K562 (cell line): Measurements from ENCODE around the gene ST7. TPM values are rescaled to one million over a fixed set of nuclear protein-coding genes. Genes with fewer than 3 reads are reported as not detected.
A peak's percentile ranks its signal among the peaks of the same experiment; 100 is the strongest.

ENCODE experiments used
- CHD1 ChIP-seq: fragments of 200-600 bp; sonication (generic); IDR thresholded peaks from one replicate; pipeline ENCODE4 v1.6.1; 2012; ENCODE audit warnings: mild to moderate bottlenecking, moderate library complexity, low read length, inconsistent platforms
- CREB1 ChIP-seq, 2 experiments: sonication (generic) in 1 of 2; formaldehyde crosslinking in 1 of 2; IDR thresholded peaks; 2 replicates each; pipeline versions ENCODE4 v1.6.1 to v1.8.0; 2012 to 2022; ENCODE audit warnings: inconsistent platforms in 1 of 2, mild to moderate bottlenecking in 1 of 2, missing genetic modification reagents in 1 of 2, moderate library complexity in 1 of 2
- CTBP1 ChIP-seq: fragments of 450-650 bp; IDR thresholded peaks from 2 replicates; pipeline ENCODE4 v1.6.1; 2016; ENCODE audit warnings: borderline replicate concordance
- ERF ChIP-seq: fragments of 450-650 bp; formaldehyde crosslinking; IDR thresholded peaks from 2 replicates; pipeline ENCODE4 v1.4.0; 2020; ENCODE audit warnings: mild to moderate bottlenecking, mixed read lengths
- JUN ChIP-seq, 2 experiments: sonication (generic) in 1 of 2; formaldehyde crosslinking in 1 of 2; IDR thresholded peaks; 2 replicates each; pipeline versions ENCODE4 v1.6.1 to v1.8.0; 2012 to 2022; ENCODE audit warnings: borderline replicate concordance in 2 of 2, mild to moderate bottlenecking in 2 of 2, improper control_type of control experiment in 1 of 2, low read depth in 1 of 2, low read length in 1 of 2, missing genetic modification reagents in 1 of 2
- MAZ ChIP-seq, 2 experiments: fragments of 450-650 bp in 1 of 2; sonication (generic) in 1 of 2; formaldehyde crosslinking; IDR thresholded peaks in 1 of 2; conservative IDR thresholded peaks in 1 of 2; 2 replicates each; pipeline versions ENCODE4 v1.4.0 to v1.5.0; 2020; ENCODE audit warnings: mild to moderate bottlenecking in 1 of 2, missing genetic modification reagents in 1 of 2
- MCM2 ChIP-seq: fragments of 450-650 bp; IDR thresholded peaks from 2 replicates; pipeline ENCODE4 v1.6.1; 2017; ENCODE audit warnings: low read depth, mild to moderate bottlenecking
- PHF20 ChIP-seq: fragments of 450-650 bp; IDR thresholded peaks from 2 replicates; pipeline ENCODE4 v1.6.1; 2018; ENCODE audit not compliant: partially characterized antibody
- POLR2B ChIP-seq: fragments of 450-650 bp; IDR thresholded peaks from 2 replicates; pipeline ENCODE4 v1.6.1; 2018; ENCODE audit warnings: low read depth; ENCODE audit not compliant: partially characterized antibody
- SIN3A ChIP-seq, 2 experiments: fragments of 150-350 bp in 1 of 2; IDR thresholded peaks; 2 replicates each; pipeline ENCODE4 v1.6.1; 2011 to 2016; ENCODE audit warnings: borderline replicate concordance in 2 of 2, low read depth in 2 of 2, low read length in 2 of 2, mild to moderate bottlenecking in 2 of 2, moderate library complexity in 2 of 2; ENCODE audit not compliant: control insufficient read depth in 1 of 2
- SMAD4 ChIP-seq: fragments of 250-450 bp; sonication (Bioruptor Pico); conservative IDR thresholded peaks from 2 replicates; pipeline ENCODE4 v1.8.0; 2021; ENCODE audit warnings: inconsistent platforms, mild to moderate bottlenecking, moderate library complexity
- SUPT5H ChIP-seq: fragments of 450-650 bp; IDR thresholded peaks from 2 replicates; pipeline ENCODE4 v1.6.1; 2016
- YY1 ChIP-seq, 3 experiments: IDR thresholded peaks; 2 replicates each; pipeline ENCODE4 v1.6.1; 2011; ENCODE audit warnings: low read length in 2 of 3, mild to moderate bottlenecking in 2 of 3, moderate library complexity in 2 of 3, borderline replicate concordance in 1 of 3, control low read depth in 1 of 3, low read depth in 1 of 3; ENCODE audit not compliant: insufficient read depth in 3 of 3, insufficient replicate concordance in 2 of 3, control insufficient read depth in 1 of 3, insufficient read length in 1 of 3; ENCODE audit errors: extremely low read depth in 1 of 3
- ZBTB7A ChIP-seq: IDR thresholded peaks from 2 replicates; pipeline ENCODE4 v1.6.1; 2011; ENCODE audit warnings: low read depth, mild to moderate bottlenecking, low read length, moderate library complexity, borderline replicate concordance; ENCODE audit not compliant: control insufficient read depth
- ZNF436 ChIP-seq: fragments of 250-450, 450-650 bp; sonication (Bioruptor Pico); formaldehyde crosslinking; IDR thresholded peaks from 2 replicates; pipeline ENCODE4 v1.7.0; 2020; ENCODE audit warnings: mild to moderate bottlenecking
- polyA plus RNA-seq, 8 experiments: library from polyadenylated mRNA; depleted of rRNA in 4 of 8; stranded (reverse) in 5 of 8; unstranded in 3 of 8; fragments of >200 nt; fragmentation: Nextera tagmentation in 2 of 8; fragmentation: Illumina TruSeq in 1 of 8; extraction: Ambion mirVana in 2 of 8; extraction: Trizol in 1 of 8; gene quantifications; 2 replicates each; pipeline versions ENCODE4 v1.2.1 to v1.2.3, GENCODE V29; 2011 to 2014; ENCODE audit warnings: inconsistent platforms in 1 of 8, missing spikeins in 1 of 8
- total RNA-seq, 7 experiments: library from RNA; depleted of rRNA in 6 of 7; stranded (reverse); fragments of >200 nt in 6 of 7; fragmentation: Illumina TruSeq in 2 of 7; extraction: Trizol in 2 of 7; gene quantifications; 2 replicates each; pipeline versions ENCODE4 v1.2.1 to v1.2.3, GENCODE V29; 2011 to 2021; ENCODE audit warnings: low replicate concordance in 1 of 7
- TF ChIP-seq, protein P1 (sequence below): sonication (generic); formaldehyde crosslinking; IDR thresholded peaks from 2 replicates; pipeline ENCODE4 v1.9.0; 2022; ENCODE audit warnings: mild to moderate bottlenecking, missing genetic modification reagents
- TF ChIP-seq, protein P2 (sequence below): fragments of 450-650 bp; conservative IDR thresholded peaks from 2 replicates; pipeline ENCODE4 v1.6.1; 2016; ENCODE audit warnings: missing genetic modification characterization, low read depth, mild to moderate bottlenecking, missing compliant biosample characterization, moderate library complexity
- TF ChIP-seq, protein P3 (sequence below): fragments of 200-800 bp; sonication (Bioruptor generic); IDR thresholded peaks from 2 replicates; pipeline ENCODE4 v1.6.1; 2017; ENCODE audit warnings: missing genetic modification characterization, missing compliant biosample characterization
- TF ChIP-seq, protein P4 (sequence below): fragments of 450-650 bp; formaldehyde crosslinking; IDR thresholded peaks from 2 replicates; pipeline ENCODE4 v1.4.0; 2022; ENCODE audit warnings: missing genetic modification characterization

The ST7 gene
- total and polyA plus RNA-seq, 9 of the 15 experiments (the other 6 are each of a cell fraction or from before 2014, with no cell fraction given): 23.9 to 56.3 (median 36.9) TPM

DNA sequence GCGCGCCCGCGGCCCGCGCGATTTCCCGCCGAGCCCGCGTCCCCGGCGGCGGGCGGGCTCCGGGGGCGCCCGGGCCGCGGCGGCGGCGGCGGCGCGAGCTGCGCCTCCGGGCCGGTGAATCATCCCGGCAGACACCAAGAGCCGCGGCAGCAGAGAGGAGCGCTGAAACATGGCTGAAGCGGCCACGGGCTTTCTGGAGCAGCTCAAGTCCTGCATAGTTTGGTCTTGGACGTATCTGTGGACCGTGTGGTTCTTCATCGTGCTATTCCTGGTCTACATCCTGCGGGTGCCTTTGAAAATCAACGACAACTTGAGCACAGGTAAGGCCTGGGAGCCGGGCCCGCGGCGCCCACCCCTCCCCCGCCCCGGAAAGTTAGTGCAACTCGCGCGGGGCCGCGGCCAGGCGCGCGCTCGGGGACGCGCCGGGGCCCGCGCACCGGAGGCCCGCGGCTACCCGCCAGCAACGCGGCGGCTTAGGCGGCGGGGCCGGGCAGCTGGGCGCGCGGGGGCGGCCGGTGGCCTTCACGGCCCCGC, at the start of gene ST7 (continued):
- TF ChIP-seq SIN3A (IDR thresholded peaks at IDR 0.05; ENCODE audit: borderline replicate concordance in 2 of 2, control insufficient read depth in 1 of 2, low read depth in 2 of 2, low read length in 2 of 2) (0 out of 4 replicates have a peak, but pooled peaks of 1 of the 2 experiments have one; percentile 79), SMAD4 (peak; percentile 94), MCM2 (no peak), ZNF436 (no peak), CHD1 (peak; percentile 45), ZBTB7A (peak; percentile 57; the same call in 1 of the 2 replicates), ERF (peak; percentile 45; the same call in 1 of the 2 replicates), YY1 (IDR thresholded peaks at IDR 0.05; ENCODE audit: borderline replicate concordance in 1 of 3, control insufficient read depth in 1 of 3, extremely low read depth in 1 of 3, insufficient read depth in 3 of 3, insufficient read length in 1 of 3, insufficient replicate concordance in 2 of 3, low read depth in 1 of 3, low read length in 2 of 3) (peak; percentile 19 to 86 (median 71)), PHF20 (peak; percentile 31), POLR2B (peak; percentile 69), JUN (IDR thresholded peaks at IDR 0.05; ENCODE audit: borderline replicate concordance, low read depth, low read length) (0 out of 2 replicates have a peak, but pooled peaks have one; percentile 29), JUN (CRISPR knock-in tag; IDR thresholded peaks at IDR 0.05; ENCODE audit: borderline replicate concordance) (no peak), CREB1 (IDR thresholded peaks at IDR 0.05) (no peak; the same call in 1 of the 2 replicates), CREB1 (CRISPR knock-in tag; IDR thresholded peaks at IDR 0.05) (no peak), CTBP1 (peak; percentile 37), SUPT5H (peak; percentile 81), MAZ (CRISPR knock-in tag; conservative IDR thresholded peaks at IDR 0.05 in 1 of 2, IDR thresholded peaks at IDR 0.05 in 1 of 2) (peak in 1 of 2 experiments; percentile 41; a peak in 3 of 4 replicates)
- TF ChIP-seq, protein P1, sequence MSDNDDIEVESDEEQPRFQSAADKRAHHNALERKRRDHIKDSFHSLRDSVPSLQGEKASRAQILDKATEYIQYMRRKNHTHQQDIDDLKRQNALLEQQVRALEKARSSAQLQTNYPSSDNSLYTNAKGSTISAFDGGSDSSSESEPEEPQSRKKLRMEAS (CRISPR knock-in tag): no peak
- TF ChIP-seq, protein P2, sequence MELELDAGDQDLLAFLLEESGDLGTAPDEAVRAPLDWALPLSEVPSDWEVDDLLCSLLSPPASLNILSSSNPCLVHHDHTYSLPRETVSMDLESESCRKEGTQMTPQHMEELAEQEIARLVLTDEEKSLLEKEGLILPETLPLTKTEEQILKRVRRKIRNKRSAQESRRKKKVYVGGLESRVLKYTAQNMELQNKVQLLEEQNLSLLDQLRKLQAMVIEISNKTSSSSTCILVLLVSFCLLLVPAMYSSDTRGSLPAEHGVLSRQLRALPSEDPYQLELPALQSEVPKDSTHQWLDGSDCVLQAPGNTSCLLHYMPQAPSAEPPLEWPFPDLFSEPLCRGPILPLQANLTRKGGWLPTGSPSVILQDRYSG: peak; percentile 84
- TF ChIP-seq, protein P3, sequence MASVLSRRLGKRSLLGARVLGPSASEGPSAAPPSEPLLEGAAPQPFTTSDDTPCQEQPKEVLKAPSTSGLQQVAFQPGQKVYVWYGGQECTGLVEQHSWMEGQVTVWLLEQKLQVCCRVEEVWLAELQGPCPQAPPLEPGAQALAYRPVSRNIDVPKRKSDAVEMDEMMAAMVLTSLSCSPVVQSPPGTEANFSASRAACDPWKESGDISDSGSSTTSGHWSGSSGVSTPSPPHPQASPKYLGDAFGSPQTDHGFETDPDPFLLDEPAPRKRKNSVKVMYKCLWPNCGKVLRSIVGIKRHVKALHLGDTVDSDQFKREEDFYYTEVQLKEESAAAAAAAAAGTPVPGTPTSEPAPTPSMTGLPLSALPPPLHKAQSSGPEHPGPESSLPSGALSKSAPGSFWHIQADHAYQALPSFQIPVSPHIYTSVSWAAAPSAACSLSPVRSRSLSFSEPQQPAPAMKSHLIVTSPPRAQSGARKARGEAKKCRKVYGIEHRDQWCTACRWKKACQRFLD (CRISPR knock-in tag): peak; percentile 98
- TF ChIP-seq, protein P4, sequence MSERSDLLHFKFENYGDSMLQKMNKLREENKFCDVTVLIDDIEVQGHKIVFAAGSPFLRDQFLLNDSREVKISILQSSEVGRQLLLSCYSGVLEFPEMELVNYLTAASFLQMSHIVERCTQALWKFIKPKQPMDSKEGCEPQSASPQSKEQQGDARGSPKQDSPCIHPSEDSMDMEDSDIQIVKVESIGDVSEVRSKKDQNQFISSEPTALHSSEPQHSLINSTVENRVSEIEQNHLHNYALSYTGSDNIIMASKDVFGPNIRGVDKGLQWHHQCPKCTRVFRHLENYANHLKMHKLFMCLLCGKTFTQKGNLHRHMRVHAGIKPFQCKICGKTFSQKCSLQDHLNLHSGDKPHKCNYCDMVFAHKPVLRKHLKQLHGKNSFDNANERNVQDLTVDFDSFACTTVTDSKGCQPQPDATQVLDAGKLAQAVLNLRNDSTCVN (CRISPR knock-in tag): 0 out of 2 replicates have a peak, but pooled peaks have one; percentile 60
